HAP-1 (cell line): Measurements from ENCODE around the gene AMBP.

Experiments used
- DNase-seq, 2 experiments: peaks; one replicate each; pipeline ENCODE4 v3.0.0-alpha.2; 2016 to 2020; ENCODE audit warnings: low spot score in 2 of 2
- H3K27me3 ChIP-seq: fragments of 250-450 bp; sonication (Bioruptor Pico); 2 replicates; pipeline ENCODE4 v1.5.1; 2020; ENCODE audit warnings: low read depth, mild to moderate bottlenecking, moderate library complexity
- H3K36me3 ChIP-seq: fragments of 250-450 bp; sonication (Bioruptor Pico); replicated peaks from 2 replicates; pipeline ENCODE4 v1.5.1; 2020; ENCODE audit warnings: mild to moderate bottlenecking
- H3K4me1 ChIP-seq: fragments of 250-450 bp; sonication (Bioruptor Pico); 2 replicates; pipeline ENCODE4 v1.5.1; 2020; ENCODE audit warnings: mild to moderate bottlenecking
- H3K4me3 ChIP-seq: fragments of 250-450 bp; sonication (Bioruptor Pico); 2 replicates; pipeline ENCODE4 v1.5.1; 2020; ENCODE audit warnings: mild to moderate bottlenecking, moderate library complexity
- H3K9me3 ChIP-seq: fragments of 250-450 bp; sonication (Bioruptor Pico); 2 replicates; pipeline ENCODE4 v1.5.1; 2020; ENCODE audit warnings: mild to moderate bottlenecking, moderate library complexity
- in situ Hi-C: fragments of 300-500 bp; cut with MboI; formaldehyde crosslinking; loops from 3 replicates; pipeline ENCODE4 v1.14.3; 2020; ENCODE audit warnings: low sequenced_read_pairs, inconsistent platforms, mixed read lengths

AMBP gene

DNA sequence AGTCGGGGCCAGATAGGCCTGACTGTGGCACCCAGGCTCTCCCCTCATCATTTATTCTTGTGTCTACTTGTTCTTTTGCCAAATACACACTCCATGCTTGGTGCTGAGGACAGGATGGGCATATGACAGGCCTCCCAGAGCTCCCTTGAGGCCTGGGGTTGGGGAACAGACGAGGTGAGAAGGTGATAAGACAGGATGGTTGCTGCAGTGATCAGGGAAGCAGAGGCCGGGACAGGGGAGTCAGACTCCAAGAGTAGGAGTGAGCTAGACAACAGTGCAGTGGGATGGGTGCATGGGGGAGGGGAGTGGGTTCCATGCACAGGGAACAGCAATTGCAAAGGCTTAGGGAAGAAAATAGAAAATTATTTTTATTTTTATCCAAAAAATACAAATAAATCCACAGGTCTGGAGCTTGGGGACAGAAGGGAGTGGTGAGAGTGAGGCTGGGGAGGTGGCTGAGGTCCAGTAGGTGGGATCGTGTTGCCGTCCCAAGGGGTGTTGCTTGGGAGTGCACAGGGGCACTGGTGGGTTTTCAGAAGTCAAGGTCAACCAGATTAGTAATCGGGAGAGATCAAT lies 3.4 kb upstream of the AMBP start:
- DNase-seq, result no peak
- in situ Hi-C loops, result no loop called here
- peaks cover under 1% of the 10 kb centered on the region; the same call in 1 of the 2 replicates for H3K27me3 ChIP-seq
- no peaks in the 10 kb centered on the region for H3K36me3 ChIP-seq
- H3K4me3 ChIP-seq, result no peak overlapping the region
- no peaks in the 10 kb centered on the region for H3K9me3 ChIP-seq
- no peaks in the 10 kb centered on the region for H3K4me1 ChIP-seq

DNA sequence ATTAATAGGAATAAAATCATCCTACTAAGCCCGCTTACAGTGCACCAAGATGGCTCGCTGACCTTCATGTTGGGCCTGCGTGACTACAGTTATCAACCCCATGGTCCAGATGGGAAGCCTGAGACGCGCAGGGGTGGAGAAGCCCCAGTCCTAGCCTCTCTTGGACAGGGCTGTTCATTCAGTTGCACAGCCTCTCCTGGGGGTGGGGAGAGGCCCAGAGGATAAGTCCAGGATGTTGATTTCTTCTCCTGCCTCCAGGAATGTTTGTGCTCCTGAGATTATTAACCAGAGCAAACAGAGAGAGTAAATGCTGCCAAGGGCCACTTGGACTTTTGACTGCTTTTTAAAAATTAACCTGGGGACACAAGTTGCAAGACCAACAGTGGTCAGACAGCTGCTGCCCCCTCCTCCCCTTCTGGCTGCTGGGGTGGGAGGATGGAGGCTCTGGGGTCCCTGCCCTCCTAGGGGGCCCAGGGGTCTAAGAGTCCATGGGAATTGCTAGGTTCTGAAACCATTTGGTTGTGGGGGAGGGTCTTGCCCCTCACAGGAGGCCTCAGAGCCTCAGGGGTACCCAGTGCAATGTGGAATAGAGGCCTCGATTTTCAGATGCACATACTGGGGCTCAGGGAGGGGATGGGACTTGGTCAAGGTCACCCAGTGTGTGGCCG lies 2.8 kb upstream of the AMBP start:
- in situ Hi-C loops, result no loop called here
- H3K36me3 ChIP-seq, result no peaks in the 10 kb centered on the region
- peaks cover 4% of the 10 kb centered on the region; the same call in 1 of the 2 replicates for H3K27me3 ChIP-seq
- no peak overlapping the region for H3K4me3 ChIP-seq
- no peaks in the 10 kb centered on the region for H3K4me1 ChIP-seq
- H3K9me3 ChIP-seq, result no peaks in the 10 kb centered on the region
- no peak for DNase-seq

DNA sequence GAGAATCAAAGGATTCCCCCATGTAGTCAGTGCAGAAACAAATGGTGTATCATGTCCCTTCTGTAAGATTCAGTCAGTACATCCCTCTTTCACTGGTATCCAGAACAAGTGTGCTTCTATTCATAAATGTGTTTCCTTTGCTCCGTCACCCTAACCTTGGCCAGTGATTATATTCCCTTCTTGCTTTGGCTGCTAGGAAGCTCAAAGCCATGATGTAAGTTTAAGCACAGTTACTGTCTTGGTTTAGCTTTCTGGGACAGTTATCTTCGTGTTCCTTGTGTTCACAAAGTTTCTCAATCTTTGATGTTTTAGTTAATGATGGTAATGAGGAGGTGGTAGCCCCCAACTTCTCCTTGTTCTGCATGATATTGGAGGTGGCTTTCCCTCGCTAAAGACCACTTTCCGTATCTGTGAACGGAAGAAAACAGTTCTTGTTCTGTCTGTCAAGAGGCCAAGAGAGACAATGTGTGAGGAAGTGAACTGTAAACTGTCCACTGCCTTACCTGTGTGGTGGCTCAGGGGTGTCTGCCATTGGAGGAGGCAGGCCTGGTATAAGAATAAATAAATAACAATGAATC lies 2.2 kb upstream of the AMBP start:
- H3K36me3 ChIP-seq, result no peaks in the 10 kb centered on the region
- H3K27me3 ChIP-seq, result peaks cover 6% of the 10 kb centered on the region; the same call in 1 of the 2 replicates
- H3K9me3 ChIP-seq, result no peaks in the 10 kb centered on the region
- no peak for DNase-seq
- H3K4me3 ChIP-seq, result no peak overlapping the region
- no peaks in the 10 kb centered on the region for H3K4me1 ChIP-seq
- in situ Hi-C loops, result no loop called here

DNA sequence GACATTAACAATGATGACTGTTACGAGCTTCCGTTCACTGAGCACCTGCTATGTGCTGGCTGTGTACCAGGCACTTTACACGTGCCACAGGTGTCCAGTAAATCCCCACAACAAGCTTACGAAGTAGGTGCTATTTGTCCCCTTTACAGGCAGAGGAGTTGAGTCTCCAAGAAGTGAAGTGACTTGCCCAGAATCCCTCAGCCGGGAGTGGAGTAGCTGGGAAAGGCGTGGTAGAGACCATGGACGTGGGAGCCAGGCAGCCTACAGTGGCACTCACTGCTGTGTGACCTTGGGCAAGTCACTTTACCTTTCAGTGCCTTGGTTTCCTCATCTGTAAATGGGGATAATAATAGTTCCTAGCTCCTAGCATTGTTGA lies 669 bp upstream of the AMBP start:
- no peak overlapping the region for H3K4me3 ChIP-seq
- in situ Hi-C loops, result no loop called here
- H3K4me1 ChIP-seq, result no peaks in the 10 kb centered on the region
- peaks cover 17% of the 10 kb centered on the region for H3K27me3 ChIP-seq
- H3K9me3 ChIP-seq, result no peaks in the 10 kb centered on the region
- no peak for DNase-seq
- no peaks in the 10 kb centered on the region for H3K36me3 ChIP-seq

DNA sequence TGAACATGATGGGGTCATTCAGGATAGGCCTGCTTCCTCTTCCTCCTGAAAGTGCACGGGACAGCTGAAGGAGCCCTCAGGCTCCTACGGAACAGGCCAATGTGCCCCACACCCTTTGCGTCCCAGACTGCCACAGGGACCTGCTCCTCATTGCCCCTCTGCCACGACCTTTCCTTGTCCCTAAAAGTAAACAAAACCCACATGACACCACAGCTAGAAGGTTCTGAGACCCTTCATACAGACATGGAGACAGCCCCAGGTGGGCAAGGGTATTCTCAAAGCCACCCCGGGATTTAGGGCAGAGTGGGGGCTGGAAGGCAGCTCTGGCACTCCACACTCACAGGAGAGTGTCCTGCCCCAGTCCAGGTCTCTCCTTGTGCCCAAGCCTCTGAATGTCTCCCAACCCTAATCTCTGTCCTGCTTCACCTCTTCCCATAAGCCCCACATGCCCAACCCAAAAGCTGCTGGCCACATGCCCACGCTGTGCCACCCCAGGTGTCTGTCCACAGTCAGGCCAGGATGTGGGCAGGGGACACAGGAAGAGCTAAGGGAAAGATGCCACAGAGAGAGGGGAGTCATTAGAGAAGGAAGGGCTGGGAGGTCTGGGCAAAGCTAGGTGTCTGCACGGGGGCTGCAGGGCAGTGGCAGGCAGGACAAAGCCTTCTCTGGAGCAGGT lies 800 bp downstream of the AMBP start:
- Histone ChIP-seq H3K4me1 (no peaks in the 10 kb centered on the region), H3K36me3 (no peaks in the 10 kb centered on the region), H3K9me3 (no peaks in the 10 kb centered on the region), H3K27me3 (peaks cover 19% of the 10 kb centered on the region), H3K4me3 (no peak overlapping the region)
- in situ Hi-C loops, result no loop called here
- no peak for DNase-seq

DNA sequence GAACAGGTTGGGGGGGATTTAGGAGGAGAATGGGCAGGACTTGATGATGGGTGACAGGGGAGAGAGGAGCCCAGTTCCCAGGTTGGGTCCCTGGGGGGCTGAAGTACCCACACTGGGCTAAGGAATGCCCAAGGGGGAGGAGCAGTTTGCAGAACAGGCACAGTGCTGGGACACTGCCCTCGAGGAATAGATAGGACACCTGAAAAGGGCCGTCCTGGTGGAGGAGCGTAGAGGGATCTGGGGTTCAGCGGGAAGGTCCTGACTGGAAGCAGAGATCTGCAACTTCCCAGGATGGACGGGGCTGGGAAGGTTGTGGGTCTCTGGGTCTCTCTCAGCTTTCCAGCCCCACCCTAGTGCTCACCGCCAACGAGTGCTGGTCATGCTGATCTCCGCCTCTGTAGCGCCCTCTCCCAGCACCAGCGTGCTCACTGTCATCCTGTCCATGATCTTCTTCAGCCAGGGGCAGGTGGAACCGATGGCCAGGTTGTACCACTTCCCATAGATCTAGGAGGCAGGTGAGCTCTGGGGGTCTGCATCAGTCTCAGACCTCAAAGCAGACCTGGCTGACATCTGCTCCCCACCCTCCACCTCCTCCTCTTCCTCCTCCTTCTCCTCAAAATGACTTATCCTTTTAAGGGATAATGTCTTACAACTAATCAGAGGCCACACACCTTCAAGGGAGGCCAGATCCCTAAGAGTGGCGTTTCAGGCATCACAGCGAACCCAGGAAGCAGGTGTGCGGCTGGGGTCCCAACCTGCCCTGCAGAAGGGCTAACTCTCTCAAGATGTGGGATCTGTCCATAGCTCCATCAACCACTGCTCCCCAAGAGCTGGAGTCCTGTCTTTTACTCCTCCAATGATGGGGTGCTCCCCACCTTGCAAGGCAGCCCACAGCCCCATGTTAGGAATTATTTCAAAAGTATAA lies 1.6 kb downstream of the AMBP start:
- no peak for DNase-seq
- in situ Hi-C loops, result no loop called here

DNA sequence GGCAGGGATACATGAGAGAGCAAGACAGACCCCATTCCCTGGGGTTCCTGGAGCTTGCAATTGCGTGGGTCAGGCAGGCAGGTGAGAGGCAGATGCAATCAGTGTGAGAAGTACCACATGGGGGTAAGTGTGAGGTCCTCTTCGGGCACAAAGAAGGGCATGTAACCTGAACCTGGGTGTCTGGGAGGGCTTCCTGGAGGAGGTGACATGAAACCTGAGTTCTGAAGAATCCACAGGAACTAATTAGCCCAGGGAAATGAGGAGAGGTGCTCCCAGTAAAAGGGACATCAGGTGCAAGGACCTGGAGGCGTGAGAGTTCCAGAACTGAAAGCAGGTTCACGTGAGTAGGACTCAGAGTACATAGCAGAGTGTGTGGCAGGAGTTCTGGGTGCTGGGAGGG lies 2.5 kb downstream of the AMBP start:
- Histone ChIP-seq H3K4me3 (no peak overlapping the region), H3K9me3 (no peaks in the 10 kb centered on the region), H3K36me3 (no peaks in the 10 kb centered on the region), H3K4me1 (no peaks in the 10 kb centered on the region), H3K27me3 (peaks cover 19% of the 10 kb centered on the region)
- DNase-seq, result no peak
- in situ Hi-C loops, result no loop called here

More for the DNA sequence above, 1.6 kb downstream of the AMBP start:
- no peaks in the 10 kb centered on the region for H3K9me3 ChIP-seq
- no peak overlapping the region for H3K4me3 ChIP-seq
- H3K27me3 ChIP-seq, result peaks cover 19% of the 10 kb centered on the region
- H3K36me3 ChIP-seq, result no peaks in the 10 kb centered on the region
- H3K4me1 ChIP-seq, result no peaks in the 10 kb centered on the region

DNA sequence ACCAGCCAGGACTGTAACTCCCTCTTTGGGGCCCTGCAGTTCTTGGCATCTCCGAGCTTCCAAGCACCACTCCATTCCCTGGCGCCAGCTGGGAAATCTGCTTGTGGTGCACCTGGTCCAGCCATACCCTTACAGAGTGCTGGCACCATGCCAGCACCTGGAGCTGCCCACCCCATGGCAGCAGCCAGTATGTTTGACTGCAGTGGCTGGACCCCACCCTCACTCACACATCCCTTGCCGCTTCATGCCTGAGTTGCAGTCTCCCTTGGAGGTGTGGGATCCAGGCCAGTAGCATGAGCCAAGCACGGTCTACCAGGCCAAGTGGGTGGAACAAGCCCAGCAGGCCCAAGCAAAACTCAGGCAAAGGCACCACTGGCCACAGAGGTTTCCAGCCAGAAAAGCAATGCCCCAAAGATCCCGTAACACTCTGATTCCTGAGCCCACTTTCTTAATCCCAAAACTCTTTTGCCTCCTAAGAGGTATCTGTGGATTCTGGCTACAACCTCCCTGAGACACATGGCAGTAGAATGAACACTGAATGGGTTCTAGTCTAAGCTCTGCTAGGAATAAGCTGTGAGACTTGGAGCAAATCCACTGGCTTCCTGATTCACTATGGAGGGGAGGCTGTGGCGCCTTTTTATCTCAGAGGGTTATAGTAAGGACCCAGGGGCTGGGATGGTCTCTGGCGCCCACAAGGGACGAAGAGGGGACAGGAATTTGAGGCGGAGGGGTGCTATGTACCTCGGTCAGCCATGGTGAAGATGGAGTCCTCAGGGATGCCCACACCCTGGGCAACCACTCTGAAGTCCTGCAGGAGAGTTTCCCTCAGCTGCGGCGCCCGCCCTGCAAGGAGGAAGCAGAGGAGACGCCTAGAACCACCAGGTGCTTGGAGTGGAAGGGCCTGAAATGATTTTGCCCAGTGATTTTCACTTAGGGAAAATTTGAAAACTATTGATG lies 5.6 kb downstream of the AMBP start:
- DNase-seq, result no peak
- H3K4me1 ChIP-seq, result no peaks in the 10 kb centered on the region
- H3K4me3 ChIP-seq, result no peak overlapping the region
- in situ Hi-C loops, result no loop called here
- H3K27me3 ChIP-seq, result peaks cover 21% of the 10 kb centered on the region
- H3K9me3 ChIP-seq, result no peaks in the 10 kb centered on the region
- H3K36me3 ChIP-seq, result no peaks in the 10 kb centered on the region

- DNase-seq, result no peak
- H3K9me3 ChIP-seq, result no peaks in the 10 kb centered on the region
- in situ Hi-C loops, result no loop called here
- peaks cover 18% of the 10 kb centered on the region for H3K27me3 ChIP-seq
- no peak overlapping the region for H3K4me3 ChIP-seq
- no peaks in the 10 kb centered on the region for H3K4me1 ChIP-seq
- H3K36me3 ChIP-seq, result no peaks in the 10 kb centered on the region
Observed at GRCh38 chr9:114071197-114071795, 6.8 kb downstream of the AMBP start.

DNA sequence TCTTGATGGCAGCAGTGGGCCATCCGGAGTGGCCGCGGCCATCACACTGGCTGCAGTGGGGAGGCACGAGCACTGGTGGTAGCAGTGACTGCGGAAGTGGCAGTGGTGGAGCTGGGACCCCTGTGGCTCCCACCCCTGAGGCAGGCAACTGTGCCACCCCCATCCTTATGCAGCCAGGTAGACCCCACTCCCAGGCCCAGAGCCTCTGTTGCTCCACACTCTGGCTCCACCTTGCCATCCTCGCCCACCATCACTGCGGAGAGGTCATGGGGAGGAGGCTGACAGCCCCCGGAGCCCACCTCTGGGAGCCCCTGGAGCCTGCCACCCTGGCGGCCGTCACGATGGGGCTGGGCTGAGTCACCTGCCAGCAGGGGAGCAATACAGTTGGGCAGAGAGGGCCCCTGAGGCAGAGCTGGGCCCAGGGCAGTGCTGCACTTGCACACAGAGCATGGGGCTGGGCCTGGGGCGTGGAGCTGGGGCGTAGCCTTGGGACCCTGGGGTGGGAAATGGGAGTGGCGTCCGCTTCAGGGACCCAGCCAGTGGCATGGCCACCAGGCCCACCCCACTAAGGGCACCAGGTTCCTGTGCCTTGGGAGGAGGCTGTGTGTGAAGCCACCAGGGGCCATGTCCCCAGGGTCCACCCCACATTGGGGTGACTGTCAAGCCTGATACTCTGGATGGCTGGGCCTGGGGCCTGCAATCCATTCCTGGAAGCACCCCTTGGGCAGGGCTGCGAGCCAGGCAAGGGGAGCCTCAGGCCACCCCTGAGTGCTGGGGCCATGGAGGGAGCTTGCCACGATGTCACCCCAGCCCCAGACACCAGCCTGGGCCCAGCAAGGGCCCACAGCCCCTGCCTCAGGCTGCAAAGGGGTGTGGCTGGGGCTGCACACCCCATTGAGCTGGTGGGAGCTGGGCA lies 7.7 kb downstream of the AMBP start:
- H3K4me3 ChIP-seq, result no peak overlapping the region
- in situ Hi-C loops, result no loop called here
- H3K9me3 ChIP-seq, result no peaks in the 10 kb centered on the region
- H3K4me1 ChIP-seq, result no peaks in the 10 kb centered on the region
- H3K36me3 ChIP-seq, result no peaks in the 10 kb centered on the region
- DNase-seq, result no peak
- peaks cover 20% of the 10 kb centered on the region for H3K27me3 ChIP-seq

DNA sequence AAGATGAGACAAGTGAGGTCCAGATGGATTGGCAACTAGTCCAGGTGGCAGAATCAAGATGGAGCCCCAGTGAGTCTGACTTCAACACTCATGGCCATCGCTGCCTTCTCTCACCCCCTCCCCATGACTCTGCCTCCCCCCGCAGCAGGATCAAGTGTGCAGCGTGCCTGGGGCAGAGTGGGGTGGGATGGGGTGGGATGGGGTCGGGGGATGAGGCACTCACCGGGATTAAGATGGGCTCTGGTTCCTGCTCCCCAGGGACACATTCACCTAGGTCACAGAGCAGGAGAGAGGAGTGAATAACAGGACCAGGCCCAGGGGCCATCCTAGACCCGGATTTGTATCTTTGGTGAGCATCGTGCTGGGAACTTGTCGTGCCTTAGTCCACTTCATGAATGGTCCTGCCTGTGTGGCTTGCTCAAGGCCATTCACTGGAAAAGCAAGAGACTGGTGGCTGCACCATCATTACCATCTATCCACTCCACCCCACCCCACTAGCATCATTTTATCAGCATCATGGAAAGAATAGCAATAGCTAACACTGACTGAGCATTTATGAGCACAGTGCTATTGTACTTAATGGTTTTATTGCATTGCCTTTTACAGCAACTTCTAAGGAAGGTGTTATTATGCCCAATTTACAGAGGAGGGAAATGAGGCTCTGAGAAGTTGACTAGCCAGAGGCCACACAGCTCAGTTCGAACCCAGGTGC lies 8.5 kb downstream of the AMBP start:
- H3K27me3 ChIP-seq, result peaks cover 14% of the 10 kb centered on the region
- in situ Hi-C loops, result no loop called here
- H3K4me3 ChIP-seq, result no peak overlapping the region
- no peaks in the 10 kb centered on the region for H3K9me3 ChIP-seq
- H3K36me3 ChIP-seq, result no peaks in the 10 kb centered on the region
- no peak for DNase-seq
- H3K4me1 ChIP-seq, result no peaks in the 10 kb centered on the region
